NCI-H1694 treated with DMSO at 0.1 percent for 48 hours (cell line): ENCODE data around the gene PRRT1.
"Not testable (repeated sequence)": the region's sequence is repeated elsewhere in the genome, so short reads cannot be mapped to it uniquely, and the experiment has no call there.

Source experiments
- DNase-seq: peaks from one replicate; lab custom pipeline; 2025; lab: John Stamatoyannopoulos, UW

PRRT1 gene

GRCh38 chr6:32149932-32150870 is 1.5 kb downstream of the PRRT1 start:
- DNase-seq, result no peak

- DNase-seq, result no peak
These were observed 2.5 kb downstream of the PRRT1 start for GRCh38 chr6:32149092-32149755.

GRCh38 chr6:32148289-32149091 is 3.2 kb downstream of the PRRT1 start:
- DNase-seq, result no peak

- DNase-seq, result no peak
These were observed 4.2 kb downstream of the PRRT1 start for GRCh38 chr6:32147401-32148132.

GRCh38 chr6:32146687-32147086 is 5.1 kb downstream of the PRRT1 start:
- no peak for DNase-seq

- no peak for DNase-seq
These were observed 5.5 kb downstream of the PRRT1 start for GRCh38 chr6:32146287-32146686.

GRCh38 chr6:32144238-32144637 is 7.5 kb downstream of the PRRT1 start:
- DNase-seq, result not testable (repeated sequence)

GRCh38 chr6:32140420-32141046 is 11.2 kb downstream of the PRRT1 start:
- DNase-seq, result no peak

- no peak for DNase-seq
These were observed 12.1 kb downstream of the PRRT1 start for GRCh38 chr6:32139590-32139989.

- no peak for DNase-seq
These were observed 14.3 kb downstream of the PRRT1 start for GRCh38 chr6:32137454-32137853.

GRCh38 chr6:32133786-32134185 is 18.0 kb downstream of the PRRT1 start:
- DNase-seq, result no peak

GRCh38 chr6:32132110-32132509 is 19.6 kb downstream of the PRRT1 start:
- no peak for DNase-seq

- DNase-seq, result no peak
These were observed 20.2 kb downstream of the PRRT1 start for GRCh38 chr6:32131439-32131948.

GRCh38 chr6:32129297-32130088 is 22.2 kb downstream of the PRRT1 start:
- no peak for DNase-seq

GRCh38 chr6:32128751-32129296 is 22.9 kb downstream of the PRRT1 start:
- DNase-seq, result no peak

GRCh38 chr6:32127717-32128592 is 23.8 kb downstream of the PRRT1 start, which contains the start of gene ATF6B:
TSS of gene ATF6B (minus strand) at chr6:32128246. CDS start at chr6:32128207, 39 bp downstream.
- DNase-seq, result peak; percentile 96

- DNase-seq, result no peak
These were observed 24.4 kb downstream of the PRRT1 start for GRCh38 chr6:32127409-32127716.

GRCh38 chr6:32126880-32127279 is 24.9 kb downstream of the PRRT1 start:
- no peak for DNase-seq

- DNase-seq, result no peak
These were observed 28.1 kb downstream of the PRRT1 start for GRCh38 chr6:32123681-32124080.
